ENCODE results near the gene PBX3. TPM values are rescaled to one million over a fixed set of nuclear protein-coding genes. Genes with fewer than 3 reads are reported as not detected.

PBX3 gene
- total RNA-seq, 2 donors from 2014 or later: 37.5 to 46.1 TPM

DNA sequence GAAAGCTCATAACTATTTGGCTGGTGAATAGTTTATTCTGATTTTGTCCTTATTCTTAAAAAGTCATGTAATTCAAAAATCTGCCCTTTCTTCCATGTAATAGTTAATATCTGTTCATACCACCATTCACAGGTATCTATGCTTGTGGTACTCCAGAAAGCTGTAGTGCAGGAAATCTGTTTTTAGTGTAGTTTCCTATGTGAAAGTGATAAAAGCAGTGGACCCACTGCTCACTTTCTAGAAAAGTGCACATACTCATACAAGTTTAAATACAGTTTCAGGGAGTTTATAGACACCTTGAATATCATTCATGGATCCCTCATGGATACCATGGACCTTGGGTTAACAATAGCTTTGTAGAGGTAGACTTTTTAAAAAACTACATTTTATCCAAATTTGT, 20.2 kb downstream of the PBX3 start:
- Histone ChIP-seq H3K4me3 (ENCODE audit: low read length) (no peak overlapping the region), H3K4me1 (ENCODE audit: control insufficient read depth, insufficient read depth, low read length) (peaks cover 2% of the 10 kb centered on the region), H3K27me3 (ENCODE audit: control insufficient read depth, insufficient read depth, low read length, poor library complexity, severe bottlenecking) (no peaks in the 10 kb centered on the region), H3K9ac (ENCODE audit: extremely low read depth, low read length, poor library complexity, severe bottlenecking) (no peak overlapping the region), H3K27ac (ENCODE audit: low read depth, low read length) (no peak overlapping the region), H3K9me3 (ENCODE audit: control insufficient read depth, low read length) (no peaks in the 10 kb centered on the region), H3K36me3 (ENCODE audit: control insufficient read depth, insufficient read depth, low read length) (no peaks in the 10 kb centered on the region)
- Mint-ChIP-seq H3K27ac (no peak overlapping the region), H3K9me3 (no peaks in the 10 kb centered on the region), H3K27me3 (ENCODE audit: insufficient read depth) (no peaks in the 10 kb centered on the region), H3K4me3 (no peak overlapping the region), H3K4me1 (peaks cover 23% of the 10 kb centered on the region), H3K36me3 (ENCODE audit: low read depth) (no peaks in the 10 kb centered on the region)
- TF ChIP-seq, protein P1, sequence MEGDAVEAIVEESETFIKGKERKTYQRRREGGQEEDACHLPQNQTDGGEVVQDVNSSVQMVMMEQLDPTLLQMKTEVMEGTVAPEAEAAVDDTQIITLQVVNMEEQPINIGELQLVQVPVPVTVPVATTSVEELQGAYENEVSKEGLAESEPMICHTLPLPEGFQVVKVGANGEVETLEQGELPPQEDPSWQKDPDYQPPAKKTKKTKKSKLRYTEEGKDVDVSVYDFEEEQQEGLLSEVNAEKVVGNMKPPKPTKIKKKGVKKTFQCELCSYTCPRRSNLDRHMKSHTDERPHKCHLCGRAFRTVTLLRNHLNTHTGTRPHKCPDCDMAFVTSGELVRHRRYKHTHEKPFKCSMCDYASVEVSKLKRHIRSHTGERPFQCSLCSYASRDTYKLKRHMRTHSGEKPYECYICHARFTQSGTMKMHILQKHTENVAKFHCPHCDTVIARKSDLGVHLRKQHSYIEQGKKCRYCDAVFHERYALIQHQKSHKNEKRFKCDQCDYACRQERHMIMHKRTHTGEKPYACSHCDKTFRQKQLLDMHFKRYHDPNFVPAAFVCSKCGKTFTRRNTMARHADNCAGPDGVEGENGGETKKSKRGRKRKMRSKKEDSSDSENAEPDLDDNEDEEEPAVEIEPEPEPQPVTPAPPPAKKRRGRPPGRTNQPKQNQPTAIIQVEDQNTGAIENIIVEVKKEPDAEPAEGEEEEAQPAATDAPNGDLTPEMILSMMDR (conservative IDR thresholded peaks at IDR 0.05): no peak
- no peak for DNase-seq

DNA sequence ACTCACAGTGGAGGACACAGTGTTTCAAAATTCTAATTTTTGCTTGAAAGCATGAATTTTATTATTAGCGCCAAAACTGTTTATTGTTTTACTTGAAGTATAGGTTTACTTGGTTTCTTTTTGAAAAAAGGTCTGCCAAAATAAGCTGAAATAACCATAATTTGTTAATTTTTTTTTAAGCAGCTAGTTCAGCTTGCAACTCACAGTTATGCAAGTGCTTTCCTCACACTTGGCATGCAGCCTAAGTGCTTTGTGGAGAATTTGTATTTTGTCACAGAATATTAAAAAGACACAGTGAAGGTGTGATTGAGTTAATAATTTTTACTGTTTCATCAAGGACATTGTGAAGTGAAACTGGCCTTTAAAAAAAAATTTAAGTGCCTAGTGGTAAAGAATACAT, 21.6 kb downstream of the PBX3 start:
- Mint-ChIP-seq H3K36me3 (ENCODE audit: low read depth) (no peaks in the 10 kb centered on the region), H3K9me3 (no peaks in the 10 kb centered on the region), H3K27ac (no peak overlapping the region), H3K4me3 (no peak overlapping the region), H3K4me1 (peaks cover 26% of the 10 kb centered on the region), H3K27me3 (ENCODE audit: insufficient read depth) (no peaks in the 10 kb centered on the region)
- Histone ChIP-seq H3K27ac (ENCODE audit: low read depth, low read length) (no peak overlapping the region), H3K4me3 (ENCODE audit: low read length) (no peak overlapping the region), H3K4me1 (ENCODE audit: control insufficient read depth, insufficient read depth, low read length) (no peaks in the 10 kb centered on the region), H3K27me3 (ENCODE audit: control insufficient read depth, insufficient read depth, low read length, poor library complexity, severe bottlenecking) (no peaks in the 10 kb centered on the region), H3K9me3 (ENCODE audit: control insufficient read depth, low read length) (no peaks in the 10 kb centered on the region), H3K9ac (ENCODE audit: extremely low read depth, low read length, poor library complexity, severe bottlenecking) (no peak overlapping the region), H3K36me3 (ENCODE audit: control insufficient read depth, insufficient read depth, low read length) (peaks cover 12% of the 10 kb centered on the region)
- 100% methylated on average over 1 of the region's 1 CpG for WGBS, 2 experiments (ENCODE audit: insufficient coverage in 1 of 2, insufficient read length in 1 of 2)
- no peak for DNase-seq
- TF ChIP-seq, protein P1 (conservative IDR thresholded peaks at IDR 0.05): no peak

- Mint-ChIP-seq H3K27ac (no peak overlapping the region), H3K4me1 (peaks cover 24% of the 10 kb centered on the region), H3K27me3 (ENCODE audit: insufficient read depth) (no peaks in the 10 kb centered on the region), H3K4me3 (no peak overlapping the region), H3K36me3 (ENCODE audit: low read depth) (peaks cover 13% of the 10 kb centered on the region), H3K9me3 (no peaks in the 10 kb centered on the region)
- Histone ChIP-seq H3K4me1 (ENCODE audit: control insufficient read depth, insufficient read depth, low read length) (no peaks in the 10 kb centered on the region), H3K27ac (ENCODE audit: low read depth, low read length) (no peak overlapping the region), H3K4me3 (ENCODE audit: low read length) (no peak overlapping the region), H3K9me3 (ENCODE audit: control insufficient read depth, low read length) (peaks cover 4% of the 10 kb centered on the region), H3K36me3 (ENCODE audit: control insufficient read depth, insufficient read depth, low read length) (peaks cover 12% of the 10 kb centered on the region), H3K9ac (ENCODE audit: extremely low read depth, low read length, poor library complexity, severe bottlenecking) (no peak overlapping the region), H3K27me3 (ENCODE audit: control insufficient read depth, insufficient read depth, low read length, poor library complexity, severe bottlenecking) (no peaks in the 10 kb centered on the region)
- no peak for DNase-seq
- TF ChIP-seq, protein P1 (conservative IDR thresholded peaks at IDR 0.05): no peak
These were observed 23.9 kb downstream of the PBX3 start for GRCh38 chr9:125771037-125771436.
